Epithelial cell of prostate (primary cell): ENCODE measurements around the gene CACNA1E.
"Not testable (repeated sequence)": the region's sequence is repeated elsewhere in the genome, so short reads cannot be mapped to it uniquely, and the experiment has no call there.

Experiments
- DNase-seq: peaks from one replicate; pipeline ENCODE4 v3.0.0-alpha.2; 2011; ENCODE audit warnings: low read depth, low spot score
- H3K27ac ChIP-seq: fragments of 450-650 bp; 2 replicates; pipeline ENCODE4 v1.5.1; 2017; ENCODE audit warnings: mild to moderate bottlenecking

CACNA1E gene

GRCh38 chr1:181846681-181847080 lies 363.4 kb downstream of the CACNA1E start:
- no peak overlapping the region for H3K27ac ChIP-seq
- DNase-seq = no peak

GRCh38 chr1:181849071-181849470 lies 365.8 kb downstream of the CACNA1E start:
- no peak for DNase-seq
- no peak overlapping the region for H3K27ac ChIP-seq

GRCh38 chr1:181854212-181854611 lies 370.9 kb downstream of the CACNA1E start:
- H3K27ac ChIP-seq, DNase-seq: not testable (repeated sequence)

- no peak for DNase-seq
- no peak overlapping the region for H3K27ac ChIP-seq
Measured at GRCh38 chr1:181855380-181855779, 372.1 kb downstream of the CACNA1E start.
